GM15510 (cell line): ENCODE data around the gene TMLHE.
"Not testable (repeated sequence)": the region's sequence is repeated elsewhere in the genome, so short reads cannot be mapped to it uniquely, and the experiment has no call there.

Experiments
- POLR2A ChIP-seq: IDR thresholded peaks from 3 replicates; pipeline ENCODE4 v1.6.1; 2011; ENCODE audit warnings: borderline replicate concordance; ENCODE audit not compliant: insufficient read length; ENCODE audit errors: extremely low read depth

TMLHE gene

GRCh38 chrX:155535866-155536265, 76.9 kb downstream of the TMLHE start:
- no peak for TF ChIP-seq POLR2A

GRCh38 chrX:155534800-155535199, 78.0 kb downstream of the TMLHE start:
- no peak for TF ChIP-seq POLR2A

DNA sequence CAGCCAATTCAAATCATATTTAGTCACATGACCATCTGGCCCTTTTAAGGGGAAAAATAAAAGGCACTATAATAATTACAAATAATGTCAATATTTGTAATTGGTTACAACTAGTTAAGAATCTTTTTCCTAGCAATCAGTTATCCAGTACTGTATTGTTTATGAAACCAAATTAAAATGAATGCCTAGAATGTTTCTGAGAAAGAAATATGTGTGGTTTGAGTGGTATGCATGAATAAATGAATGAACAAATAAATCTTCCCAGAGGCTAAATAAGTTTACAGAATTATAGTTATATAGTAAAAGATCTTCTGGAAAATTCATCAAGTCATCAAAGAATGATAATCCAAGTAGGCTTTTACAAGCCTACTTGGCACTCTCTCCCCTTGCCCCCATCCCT, 98.5 kb downstream of the TMLHE start:
- TF ChIP-seq POLR2A, result no peak

GRCh38 chrX:155505296-155505695, 107.5 kb downstream of the TMLHE start:
- TF ChIP-seq POLR2A, result no peak

GRCh38 chrX:155458471-155458870, 154.3 kb downstream of the TMLHE start, which contains the start of gene F8A3:
F8A3 (minus strand) TSS chrX:155458620; CDS start chrX:155458600, 20 bp downstream.
- TF ChIP-seq POLR2A, result not testable (repeated sequence)

DNA sequence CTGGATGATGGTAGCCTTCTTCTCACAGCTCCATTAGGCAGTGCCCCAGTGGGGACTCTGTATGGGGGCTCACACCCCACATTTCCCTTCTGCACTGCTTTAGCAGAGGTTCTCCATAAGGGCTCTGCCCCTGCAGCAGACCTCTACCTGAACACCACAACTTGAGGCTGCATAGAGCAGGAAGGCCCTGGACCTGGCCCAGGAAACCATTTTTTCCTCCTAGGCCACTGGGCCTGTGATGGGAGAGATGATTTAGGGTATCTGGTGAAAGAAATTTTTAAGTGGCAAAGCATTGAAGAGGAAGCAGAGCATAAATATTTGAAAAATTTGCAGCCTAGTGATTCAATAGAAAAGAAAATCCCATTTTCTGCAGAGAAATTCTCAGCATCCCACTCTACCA, 171.7 kb downstream of the TMLHE start:
- no peak for TF ChIP-seq POLR2A
